Measurements from ENCODE around the gene UGT1A8. TPM values are rescaled to one million over a fixed set of nuclear protein-coding genes. Genes with fewer than 3 reads are reported as not detected.
"Not testable (repeated sequence)": the region's sequence is repeated elsewhere in the genome, so short reads cannot be mapped to it uniquely, and the experiment has no call there.

UGT1A8 gene
- total RNA-seq, 1 donor from 2014 or later = not detected

GRCh38 chr2:233684640-233685039, 67.2 kb downstream of the UGT1A8 start:
- DNase-seq = no peak
- intact Hi-C loops (cut with micrococcal nuclease) = no loop called here
- H3K27ac Mint-ChIP-seq = no peak overlapping the region

GRCh38 chr2:233686928-233687327, 69.5 kb downstream of the UGT1A8 start:
- Mint-ChIP-seq H3K36me3 (ENCODE audit: low read depth) (no peaks in the 10 kb centered on the region), H3K27ac (no peak overlapping the region), H3K9me3 (no peaks in the 10 kb centered on the region), H3K27me3 (peaks cover 20% of the 10 kb centered on the region), H3K4me3 (no peak overlapping the region), H3K4me1 (no peaks in the 10 kb centered on the region)
- intact Hi-C loops (cut with micrococcal nuclease) = no loop called here
- no peak for DNase-seq

More at GRCh38 chr2:233684640-233685039, 67.2 kb downstream of the UGT1A8 start:
- Mint-ChIP-seq H3K4me1 (no peaks in the 10 kb centered on the region), H3K4me3 (no peak overlapping the region), H3K27me3 (peaks cover 21% of the 10 kb centered on the region), H3K9me3 (no peaks in the 10 kb centered on the region), H3K36me3 (ENCODE audit: low read depth) (no peaks in the 10 kb centered on the region)

- no peaks in the 10 kb centered on the region for H3K4me1 Mint-ChIP-seq
- H3K27ac Mint-ChIP-seq = no peak overlapping the region
- no peaks in the 10 kb centered on the region for H3K9me3 Mint-ChIP-seq
- H3K27me3 Mint-ChIP-seq = peaks cover 20% of the 10 kb centered on the region
- H3K4me3 Mint-ChIP-seq = no peak overlapping the region
- H3K36me3 Mint-ChIP-seq (ENCODE audit: low read depth) = no peaks in the 10 kb centered on the region
- intact Hi-C loops (cut with micrococcal nuclease) = no loop called here
- no peak for DNase-seq
These were observed 70.9 kb downstream of the UGT1A8 start for GRCh38 chr2:233688341-233688740.

- H3K9me3 Mint-ChIP-seq = no peaks in the 10 kb centered on the region
- H3K36me3 Mint-ChIP-seq (ENCODE audit: low read depth) = no peaks in the 10 kb centered on the region
- no peak overlapping the region for H3K4me3 Mint-ChIP-seq
- intact Hi-C loops (cut with micrococcal nuclease) = no loop called here
- no peaks in the 10 kb centered on the region for H3K4me1 Mint-ChIP-seq
- DNase-seq = no peak
- no peak overlapping the region for H3K27ac Mint-ChIP-seq
- H3K27me3 Mint-ChIP-seq = peaks cover 24% of the 10 kb centered on the region
These were observed 71.6 kb downstream of the UGT1A8 start for GRCh38 chr2:233689031-233689430.

- Mint-ChIP-seq H3K27ac (no peak overlapping the region), H3K9me3 (no peaks in the 10 kb centered on the region), H3K4me1 (no peaks in the 10 kb centered on the region), H3K36me3 (ENCODE audit: low read depth) (no peaks in the 10 kb centered on the region), H3K4me3 (no peak overlapping the region), H3K27me3 (peaks cover 24% of the 10 kb centered on the region)
- intact Hi-C loops (cut with micrococcal nuclease) = no loop called here
- no peak for DNase-seq
These were observed 72.1 kb downstream of the UGT1A8 start for GRCh38 chr2:233689501-233689900.

- no peak overlapping the region for H3K27ac Mint-ChIP-seq
- H3K9me3 Mint-ChIP-seq = no peaks in the 10 kb centered on the region
- no peaks in the 10 kb centered on the region for H3K36me3 Mint-ChIP-seq (ENCODE audit: low read depth)
- H3K4me3 Mint-ChIP-seq = no peak overlapping the region
- DNase-seq = no peak
- H3K4me1 Mint-ChIP-seq = no peaks in the 10 kb centered on the region
- intact Hi-C loops (cut with micrococcal nuclease) = no loop called here
- H3K27me3 Mint-ChIP-seq = peaks cover 21% of the 10 kb centered on the region
These were observed 73.0 kb downstream of the UGT1A8 start for GRCh38 chr2:233690444-233690843.

GRCh38 chr2:233691443-233692433, 74.3 kb downstream of the UGT1A8 start:
- no peak for DNase-seq
- peaks cover 21% of the 10 kb centered on the region for H3K27me3 Mint-ChIP-seq
- no peaks in the 10 kb centered on the region for H3K4me1 Mint-ChIP-seq
- H3K9me3 Mint-ChIP-seq = no peaks in the 10 kb centered on the region
- no peaks in the 10 kb centered on the region for H3K36me3 Mint-ChIP-seq (ENCODE audit: low read depth)
- H3K27ac Mint-ChIP-seq = no peak overlapping the region
- intact Hi-C loops (cut with micrococcal nuclease) = no loop called here
- no peak overlapping the region for H3K4me3 Mint-ChIP-seq

GRCh38 chr2:233692648-233693047, 75.2 kb downstream of the UGT1A8 start, which contains the start of gene UGT1A6:
Gene UGT1A6, plus strand, starts transcription at chr2:233692890. Its CDS starts 115 bp downstream, at chr2:233693005.
- intact Hi-C loops (cut with micrococcal nuclease) = no loop called here
- no peak within 1 kb of the TSS for H3K4me3 Mint-ChIP-seq
- H3K27me3 Mint-ChIP-seq = peaks cover 28% of the 10 kb centered on the region
- no peaks in the 10 kb centered on the region for H3K9me3 Mint-ChIP-seq
- no peaks in the 10 kb centered on the region for H3K4me1 Mint-ChIP-seq
- no peaks in the 10 kb centered on the region for H3K36me3 Mint-ChIP-seq (ENCODE audit: low read depth)
- DNase-seq = no peak
- H3K27ac Mint-ChIP-seq = no peak within 1 kb of the TSS

- no peaks in the 10 kb centered on the region for H3K4me1 Mint-ChIP-seq
- H3K36me3 Mint-ChIP-seq (ENCODE audit: low read depth) = no peaks in the 10 kb centered on the region
- peaks cover 23% of the 10 kb centered on the region for H3K27me3 Mint-ChIP-seq
- H3K4me3 Mint-ChIP-seq = no peak overlapping the region
- H3K27ac Mint-ChIP-seq = no peak overlapping the region
- no peaks in the 10 kb centered on the region for H3K9me3 Mint-ChIP-seq
- no peak for DNase-seq
- intact Hi-C loops (cut with micrococcal nuclease) = no loop called here
These were observed 76.5 kb downstream of the UGT1A8 start for GRCh38 chr2:233693963-233694362.

- no peak for DNase-seq
- H3K27ac Mint-ChIP-seq = no peak overlapping the region
- no peak overlapping the region for H3K4me3 Mint-ChIP-seq
- no peaks in the 10 kb centered on the region for H3K9me3 Mint-ChIP-seq
- H3K27me3 Mint-ChIP-seq = peaks cover 23% of the 10 kb centered on the region
- intact Hi-C loops (cut with micrococcal nuclease) = no loop called here
- H3K36me3 Mint-ChIP-seq (ENCODE audit: low read depth) = no peaks in the 10 kb centered on the region
- no peaks in the 10 kb centered on the region for H3K4me1 Mint-ChIP-seq
These were observed 81.3 kb downstream of the UGT1A8 start for GRCh38 chr2:233698740-233699139.

GRCh38 chr2:233699424-233700027, 82.1 kb downstream of the UGT1A8 start:
- no peaks in the 10 kb centered on the region for H3K36me3 Mint-ChIP-seq (ENCODE audit: low read depth)
- no peak overlapping the region for H3K4me3 Mint-ChIP-seq
- intact Hi-C loops (cut with micrococcal nuclease) = no loop called here
- no peak overlapping the region for H3K27ac Mint-ChIP-seq
- no peak for DNase-seq
- H3K9me3 Mint-ChIP-seq = no peaks in the 10 kb centered on the region
- no peaks in the 10 kb centered on the region for H3K4me1 Mint-ChIP-seq
- H3K27me3 Mint-ChIP-seq = peaks cover 25% of the 10 kb centered on the region

- Mint-ChIP-seq H3K27ac (no peak overlapping the region), H3K9me3 (no peaks in the 10 kb centered on the region)
These were observed 82.7 kb downstream of the UGT1A8 start for GRCh38 chr2:233700028-233700635.

GRCh38 chr2:233700842-233701241, 83.4 kb downstream of the UGT1A8 start:
- DNase-seq; H3K9me3 Mint-ChIP-seq; intact Hi-C loops (cut with micrococcal nuclease); H3K27ac Mint-ChIP-seq; H3K4me1 Mint-ChIP-seq; H3K4me3 Mint-ChIP-seq; H3K36me3 Mint-ChIP-seq (ENCODE audit: low read depth): not testable (repeated sequence)
- H3K27me3 Mint-ChIP-seq = peaks cover 29% of the 10 kb centered on the region

More at GRCh38 chr2:233700028-233700635, 82.7 kb downstream of the UGT1A8 start:
- Mint-ChIP-seq H3K27me3 (peaks cover 26% of the 10 kb centered on the region), H3K4me3 (no peak overlapping the region), H3K36me3 (ENCODE audit: low read depth) (no peaks in the 10 kb centered on the region), H3K4me1 (no peaks in the 10 kb centered on the region)
- intact Hi-C loops (cut with micrococcal nuclease) = no loop called here
- no peak for DNase-seq

GRCh38 chr2:233702238-233702637, 84.8 kb downstream of the UGT1A8 start:
- Mint-ChIP-seq H3K36me3 (ENCODE audit: low read depth) (no peaks in the 10 kb centered on the region), H3K27me3 (peaks cover 21% of the 10 kb centered on the region), H3K4me3 (no peak overlapping the region), H3K27ac (no peak overlapping the region), H3K9me3 (no peaks in the 10 kb centered on the region), H3K4me1 (no peaks in the 10 kb centered on the region)
- intact Hi-C loops (cut with micrococcal nuclease) = no loop called here
- no peak for DNase-seq
